ENCODE data around the gene SSBP2.

SSBP2 gene

GRCh38 chr5:81425569-81425968 is 325.3 kb downstream of the SSBP2 start:
- TF ChIP-seq CTCF (IDR thresholded peaks at IDR 0.05; ENCODE audit: insufficient read depth, low read length) = no peak
- TF ChIP-seq REST (IDR thresholded peaks at IDR 0.05; ENCODE audit: insufficient replicate concordance, low read depth) = no peak
- no peak for TF ChIP-seq GABPA (IDR thresholded peaks at IDR 0.05; ENCODE audit: low read depth)
- no peak for TF ChIP-seq SPI1 (IDR thresholded peaks at IDR 0.05; ENCODE audit: borderline replicate concordance, low read depth)
- no peak for TF ChIP-seq POLR2AphosphoS5 (IDR thresholded peaks at IDR 0.05; ENCODE audit: low read depth)
- Histone ChIP-seq H3K27me3 (ENCODE audit: insufficient read depth, poor library complexity, severe bottlenecking) (no peaks in the 10 kb centered on the region), H3K4me3 (replicated peaks; ENCODE audit: insufficient read depth, low read length) (no peak overlapping the region), H3K27ac (replicated peaks) (no peak overlapping the region)
- peak in 1 of 2 experiments; percentile 0 for DNase-seq (ENCODE audit: low read depth in 1 of 2, low spot score in 1 of 2)

GRCh38 chr5:81424728-81425127 is 326.2 kb downstream of the SSBP2 start:
- H3K4me3 ChIP-seq (replicated peaks; ENCODE audit: insufficient read depth, low read length) = no peak overlapping the region
- DNase-seq (ENCODE audit: low read depth in 1 of 2, low spot score in 1 of 2) = no peak
- TF ChIP-seq CTCF (IDR thresholded peaks at IDR 0.05; ENCODE audit: insufficient read depth, low read length) (no peak), POLR2AphosphoS5 (IDR thresholded peaks at IDR 0.05; ENCODE audit: low read depth) (no peak), GABPA (IDR thresholded peaks at IDR 0.05; ENCODE audit: low read depth) (no peak), SPI1 (IDR thresholded peaks at IDR 0.05; ENCODE audit: borderline replicate concordance, low read depth) (no peak), REST (IDR thresholded peaks at IDR 0.05; ENCODE audit: insufficient replicate concordance, low read depth) (no peak)
- no peak overlapping the region for H3K27ac ChIP-seq (replicated peaks)
- no peaks in the 10 kb centered on the region for H3K27me3 ChIP-seq (ENCODE audit: insufficient read depth, poor library complexity, severe bottlenecking)

GRCh38 chr5:81422671-81423070 is 328.2 kb downstream of the SSBP2 start:
- no peak overlapping the region for H3K27ac ChIP-seq (replicated peaks)

More at GRCh38 chr5:81422671-81423070, 328.2 kb downstream of the SSBP2 start:
- Histone ChIP-seq H3K4me3 (replicated peaks; ENCODE audit: insufficient read depth, low read length) (no peak overlapping the region), H3K27me3 (ENCODE audit: insufficient read depth, poor library complexity, severe bottlenecking) (no peaks in the 10 kb centered on the region)
- DNase-seq (ENCODE audit: low read depth in 1 of 2, low spot score in 1 of 2) = no peak
- no peak for TF ChIP-seq GABPA (IDR thresholded peaks at IDR 0.05; ENCODE audit: low read depth)
- no peak for TF ChIP-seq REST (IDR thresholded peaks at IDR 0.05; ENCODE audit: insufficient replicate concordance, low read depth)
- no peak for TF ChIP-seq POLR2AphosphoS5 (IDR thresholded peaks at IDR 0.05; ENCODE audit: low read depth)
- no peak for TF ChIP-seq SPI1 (IDR thresholded peaks at IDR 0.05; ENCODE audit: borderline replicate concordance, low read depth)
- no peak for TF ChIP-seq CTCF (IDR thresholded peaks at IDR 0.05; ENCODE audit: insufficient read depth, low read length)

Data from HL-60 (cell line).